Stimulated activated CD8-positive, alpha-beta memory T cell treated with anti-CD3 and anti-CD28 coated beads, Interleukin-7, amount 100 ng/mL, for 1 hour (primary cell): ENCODE data around the gene ORM2.
"Not testable (repeated sequence)": the region's sequence is repeated elsewhere in the genome, so short reads cannot be mapped to it uniquely, and the experiment has no call there.

Source experiments
- DNase-seq, 2 donors: peaks; one replicate each; pipeline ENCODE4 v3.0.0-alpha.2; 2020; ENCODE audit warnings: low read depth in 2 of 2

Gene ORM2

DNA sequence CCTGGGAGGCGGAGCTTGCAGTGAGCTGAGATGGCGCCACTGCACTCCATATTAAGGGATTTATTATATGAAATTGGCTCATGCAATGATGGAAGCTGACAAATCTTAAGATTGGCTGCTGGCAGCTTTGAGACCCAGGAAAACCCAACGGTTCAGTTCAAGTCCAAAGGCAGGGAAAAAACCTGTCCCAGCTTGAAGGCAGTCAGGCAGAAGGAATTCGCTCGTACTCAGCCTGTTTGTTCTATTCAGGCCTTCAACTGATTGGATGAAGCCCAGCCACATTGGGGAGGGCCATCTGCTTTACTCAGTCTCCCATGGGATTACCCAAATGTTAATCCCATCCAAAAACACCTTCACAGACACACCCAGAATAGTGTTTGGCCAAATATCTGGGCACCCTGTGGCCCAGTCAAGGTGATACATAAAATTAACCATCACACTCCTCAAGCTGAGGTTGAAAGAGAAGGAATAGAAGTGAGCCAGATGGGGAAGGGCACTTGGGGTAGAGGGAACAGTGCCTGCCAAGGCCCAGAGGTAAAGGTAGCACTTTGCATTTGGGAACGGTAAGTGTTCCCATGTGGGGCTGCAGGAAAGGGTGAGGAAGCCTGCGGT, 15.3 kb upstream of the ORM2 start:
- no peak for DNase-seq

DNA sequence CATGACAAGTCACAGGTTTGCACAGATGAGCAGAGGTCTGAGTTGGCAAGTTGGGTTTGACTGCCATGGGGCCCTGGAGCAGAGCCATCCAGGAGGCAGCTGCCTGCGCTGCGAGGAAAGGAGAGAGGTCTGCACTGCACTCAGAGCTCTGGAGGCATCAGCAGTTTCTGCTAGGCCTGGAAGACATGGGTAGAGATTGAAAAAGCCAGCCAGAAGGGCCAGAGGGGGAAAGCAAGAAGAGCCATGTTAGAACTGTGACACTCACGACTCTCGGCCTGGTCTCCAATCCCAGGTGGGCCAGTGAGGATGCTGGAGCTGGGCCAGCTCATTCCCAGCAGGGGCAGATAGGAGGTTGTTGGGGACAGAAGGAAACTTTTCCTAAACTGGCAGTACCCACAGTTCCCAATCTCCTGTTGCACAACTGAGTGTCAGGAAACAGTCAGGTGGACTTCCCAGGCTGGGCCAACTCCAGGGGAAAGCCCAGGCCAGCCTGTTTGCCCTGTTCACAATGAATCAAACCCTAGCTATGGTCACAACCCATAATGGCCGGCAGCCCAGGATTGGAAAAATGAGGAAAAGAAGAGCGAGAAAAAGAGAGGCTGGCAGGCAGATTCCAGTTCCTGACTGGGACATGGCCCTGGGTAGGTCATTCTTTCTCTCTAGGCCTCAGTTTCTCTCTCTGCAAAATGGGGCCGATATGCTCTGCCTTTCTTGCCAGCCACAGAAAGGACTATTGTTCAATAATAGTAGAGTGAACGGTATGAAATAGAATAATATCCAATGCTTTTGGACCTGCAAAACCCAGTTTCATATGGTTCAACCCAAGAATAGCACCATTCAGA, 14.6 kb upstream of the ORM2 start:
- no peak for DNase-seq

DNA sequence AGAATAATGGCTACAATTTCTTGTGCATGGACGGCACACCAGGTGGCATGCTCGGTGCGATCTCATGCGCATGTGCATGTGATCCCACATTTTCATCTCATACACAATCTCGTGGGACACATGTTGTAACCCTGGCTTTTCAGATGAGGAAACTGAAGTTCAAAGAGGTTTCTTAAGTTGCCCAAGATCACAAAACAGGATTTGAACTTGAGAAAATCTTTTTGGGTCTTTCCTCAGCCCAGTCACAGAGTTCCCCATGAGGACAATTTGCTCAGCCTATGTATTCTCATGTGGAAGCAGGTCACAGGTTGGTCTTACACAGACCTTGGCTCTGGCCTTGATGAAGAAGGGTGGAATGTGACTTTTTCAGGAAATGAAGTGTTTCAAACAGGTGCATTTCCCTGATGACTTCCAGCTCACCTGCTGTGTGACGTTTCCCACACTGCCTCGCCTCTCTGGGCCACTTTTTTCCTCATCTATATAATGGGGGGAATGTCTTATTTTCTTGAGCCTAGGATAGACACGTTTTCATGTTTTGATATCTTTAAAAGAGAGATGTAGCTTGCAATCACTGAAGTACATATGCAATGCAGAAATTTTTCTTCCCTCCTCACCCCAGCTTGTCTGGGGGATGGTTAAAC, 13.8 kb upstream of the ORM2 start:
- DNase-seq, result no peak

DNA sequence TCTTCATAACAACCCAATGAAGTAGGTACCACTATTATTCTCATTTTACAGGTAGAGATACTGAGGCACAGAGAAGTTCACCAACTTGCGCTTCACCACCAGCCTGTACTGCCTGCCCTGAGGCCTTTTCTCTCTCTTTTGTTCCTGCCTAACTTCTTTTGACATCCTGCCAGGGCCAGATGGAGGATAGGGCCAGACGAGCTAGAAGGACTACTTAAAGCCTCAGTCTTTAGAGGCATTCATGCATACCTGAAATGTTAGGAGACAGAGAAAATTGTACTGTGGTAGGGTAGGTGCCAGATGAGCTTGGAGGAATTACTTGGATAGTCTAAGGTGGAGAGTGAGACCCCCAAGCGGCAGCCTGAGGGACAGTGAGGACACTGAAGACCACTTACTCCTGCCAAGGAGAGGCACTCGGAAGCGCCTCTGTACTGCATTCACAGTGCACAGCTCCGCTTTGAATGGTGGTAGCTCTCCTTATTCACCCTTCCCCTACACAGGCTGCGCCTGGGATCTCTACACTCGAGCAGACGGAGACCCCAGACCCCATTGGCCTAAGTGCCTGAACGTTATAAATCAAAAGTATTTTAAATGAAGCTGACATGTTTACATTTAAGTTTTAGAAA, 13.0 kb upstream of the ORM2 start:
- no peak for DNase-seq

DNA sequence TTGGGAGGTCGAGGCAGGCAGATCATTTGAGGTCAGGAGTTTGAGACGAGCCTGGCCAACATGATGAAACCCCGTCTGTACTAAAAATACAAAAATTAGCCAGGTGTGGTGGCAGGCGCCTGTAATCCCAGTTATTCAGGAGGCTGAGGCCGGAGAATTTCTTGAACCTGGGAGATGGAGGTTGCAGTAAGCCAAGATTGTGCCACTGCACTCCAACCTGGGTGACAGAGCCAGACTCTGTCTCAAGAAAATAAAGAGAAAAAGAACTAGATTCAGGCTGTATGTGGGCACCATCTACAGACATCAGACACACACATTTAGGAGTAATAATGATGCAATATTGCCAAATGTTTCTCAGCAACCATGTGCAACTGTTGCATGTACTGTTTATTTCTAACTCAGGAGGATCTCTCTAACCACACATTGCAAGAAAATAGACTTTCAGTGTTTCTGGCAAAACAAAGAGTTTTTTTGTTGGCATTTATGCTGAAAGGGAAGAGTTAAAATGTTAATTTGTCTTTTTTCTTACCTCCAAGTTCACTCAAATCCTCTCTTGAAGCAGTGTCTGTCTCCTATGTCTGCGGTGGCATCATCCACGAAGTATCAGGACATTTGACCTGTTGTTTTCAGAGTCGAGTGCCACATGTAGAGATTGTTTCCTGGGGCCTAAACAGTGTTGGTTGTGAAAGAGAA, 11.9 kb upstream of the ORM2 start:
- no peak for DNase-seq

DNA sequence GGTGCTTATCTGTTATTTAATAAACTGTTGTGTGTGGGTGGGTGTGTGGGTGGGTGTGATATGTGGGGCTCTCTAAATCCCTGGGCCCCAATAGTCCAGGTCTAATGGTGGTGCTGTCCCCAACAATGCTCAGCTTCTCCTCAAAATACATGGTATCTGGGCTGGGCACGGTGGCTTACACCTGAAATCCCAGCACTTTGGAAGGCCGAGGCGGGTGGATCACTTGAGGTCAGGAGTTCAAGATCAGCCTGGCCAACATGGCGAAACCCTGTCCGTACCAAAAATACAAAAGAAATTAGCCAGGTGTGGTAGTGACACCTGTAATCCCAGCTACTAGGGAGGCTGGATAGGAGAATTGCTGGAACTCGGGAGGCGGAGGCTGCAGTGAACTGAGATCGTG, 11.3 kb upstream of the ORM2 start:
- DNase-seq, result no peak

DNA sequence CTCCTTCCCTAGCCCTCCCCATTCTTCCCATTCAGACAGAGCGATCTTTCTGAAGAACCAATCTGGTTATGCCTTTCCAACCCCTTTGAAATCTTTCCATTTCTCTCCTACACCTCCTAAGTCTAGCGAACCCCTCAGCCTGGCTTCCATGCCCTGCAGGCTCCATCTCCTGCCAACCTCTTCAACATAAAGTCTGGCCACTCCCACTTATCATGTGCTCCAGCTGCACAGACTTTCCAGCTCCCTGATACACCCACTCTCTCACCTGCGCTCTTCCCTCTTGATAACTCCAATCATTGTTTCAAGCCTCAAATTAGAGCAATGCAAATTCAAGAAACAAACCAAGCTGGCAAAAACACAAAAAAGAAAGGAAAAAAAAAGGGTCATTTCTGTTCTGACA, 10.5 kb upstream of the ORM2 start:
- DNase-seq, result no peak

DNA sequence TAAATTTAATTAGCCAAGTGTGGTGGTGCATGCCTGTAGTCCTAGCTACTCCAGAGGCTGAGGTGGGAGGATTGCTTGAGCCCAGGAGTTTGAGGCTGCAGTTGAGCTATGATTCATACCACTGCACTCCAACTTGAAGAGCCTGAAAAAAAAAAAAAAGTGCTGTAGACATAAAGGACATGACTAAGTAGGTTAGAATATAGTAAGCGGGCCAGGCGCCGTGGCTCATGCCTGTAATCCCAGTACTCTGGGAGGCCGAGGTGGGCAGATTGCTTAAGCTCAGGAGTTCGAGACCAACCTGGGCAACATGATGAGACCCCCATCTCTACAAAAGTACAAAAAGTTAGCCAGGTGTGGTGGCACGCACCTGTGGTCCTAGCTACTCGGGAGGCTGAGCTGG, 9.0 kb upstream of the ORM2 start:
- DNase-seq, result not testable (repeated sequence)

DNA sequence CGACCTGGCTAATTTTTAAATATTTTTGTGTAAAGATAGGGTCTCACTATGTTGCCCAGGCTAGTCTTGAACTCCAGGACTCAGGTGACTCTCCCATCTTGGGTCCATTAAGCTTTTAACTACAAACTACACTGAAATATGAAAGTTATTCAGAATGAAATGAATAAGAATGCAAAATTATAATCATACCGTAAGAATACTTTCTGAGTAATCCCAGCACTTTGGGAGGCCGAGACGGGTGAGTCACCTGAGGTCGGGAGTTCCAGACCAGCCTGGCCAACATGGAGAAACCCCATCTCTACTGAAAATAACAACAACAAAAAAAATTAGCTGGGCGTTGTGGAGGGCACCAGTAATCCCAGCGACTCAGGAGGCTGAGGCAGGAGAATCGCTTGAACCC, 7.9 kb upstream of the ORM2 start:
- DNase-seq, result no peak

DNA sequence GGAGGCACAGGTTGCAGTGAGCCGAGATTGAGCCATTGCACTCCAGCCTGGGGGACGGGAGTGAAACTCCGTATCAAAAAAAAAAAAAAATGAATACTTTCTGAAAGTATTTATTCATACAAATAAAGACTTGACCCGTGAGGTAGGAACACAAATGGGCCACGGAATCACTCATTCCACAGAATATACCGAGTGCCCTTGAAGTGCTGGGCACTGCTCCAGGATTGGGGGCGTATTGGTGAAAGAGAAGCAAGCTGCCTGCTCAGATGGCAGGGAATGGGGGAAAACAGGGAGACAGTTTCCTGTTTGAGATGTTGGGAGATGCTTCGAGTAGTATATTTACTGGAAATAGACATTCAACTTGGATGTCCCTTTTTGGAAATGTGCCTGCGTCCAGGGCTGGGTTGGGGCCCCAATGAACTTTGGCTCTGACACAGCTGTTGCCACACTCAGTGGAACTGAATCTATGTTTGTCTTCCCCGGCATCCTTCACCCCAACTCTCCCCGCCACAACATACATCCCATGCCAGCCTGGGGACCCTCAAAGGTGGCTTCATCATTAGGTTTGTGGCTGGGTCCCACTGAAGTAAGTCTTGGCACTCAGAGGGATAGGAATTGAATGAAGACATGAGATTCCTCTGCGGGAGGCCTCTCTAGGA, 7.4 kb upstream of the ORM2 start:
- DNase-seq, result not testable (repeated sequence)

DNA sequence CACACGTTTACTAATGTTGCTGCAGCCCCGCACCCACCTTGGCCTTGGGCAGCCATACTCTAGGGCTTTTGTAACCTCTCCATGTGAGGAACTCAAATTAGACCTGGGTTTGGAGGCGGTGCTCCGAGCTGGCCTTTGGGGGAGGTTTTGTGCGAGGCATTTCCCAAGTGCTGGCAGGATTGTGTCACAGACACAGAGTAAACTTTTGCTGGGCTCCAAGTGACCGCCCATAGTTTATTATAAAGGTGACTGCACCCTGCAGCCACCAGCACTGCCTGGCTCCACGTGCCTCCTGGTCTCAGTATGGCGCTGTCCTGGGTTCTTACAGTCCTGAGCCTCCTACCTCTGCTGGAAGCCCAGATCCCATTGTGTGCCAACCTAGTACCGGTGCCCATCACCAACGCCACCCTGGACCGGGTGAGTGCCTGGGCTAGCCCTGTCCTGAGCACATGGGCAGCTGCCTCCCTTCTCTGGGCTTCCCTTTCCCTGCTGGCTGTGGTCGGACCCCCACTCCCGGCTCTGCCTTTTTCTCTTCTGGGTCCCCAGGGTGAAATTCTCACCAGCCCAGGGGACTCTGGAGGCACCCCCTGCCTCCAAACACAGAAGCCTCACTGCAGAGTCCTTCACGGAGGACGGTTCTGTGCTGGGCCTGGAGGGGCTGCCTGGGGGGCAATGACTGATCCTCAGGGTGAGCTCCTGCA, 6.7 kb upstream of the ORM2 start, which contains the start of gene ORM1:
TSS of gene ORM1 (plus strand) at position 268 of the 701 bp plus-strand sequence. CDS start at position 304, 36 bp downstream.
- DNase-seq, result not testable (repeated sequence)

DNA sequence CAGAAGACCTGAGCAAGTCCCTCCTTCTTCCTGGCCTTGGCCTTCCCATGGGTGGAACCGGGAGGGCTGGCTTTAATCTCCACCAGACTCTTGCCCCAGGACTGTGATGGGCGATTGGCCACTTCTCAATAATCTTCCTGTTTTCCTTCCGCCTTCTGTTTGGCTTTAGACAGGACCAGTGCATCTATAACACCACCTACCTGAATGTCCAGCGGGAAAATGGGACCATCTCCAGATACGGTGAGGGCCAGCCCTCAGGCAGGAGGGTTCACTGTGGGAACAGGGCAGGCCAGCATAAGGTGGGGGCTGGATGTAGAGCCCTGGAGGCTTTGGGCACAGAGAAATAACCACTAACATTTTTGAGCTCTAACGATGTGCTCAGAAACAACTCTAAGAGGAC, 5.8 kb upstream of the ORM2 start:
- not testable (repeated sequence) for DNase-seq

DNA sequence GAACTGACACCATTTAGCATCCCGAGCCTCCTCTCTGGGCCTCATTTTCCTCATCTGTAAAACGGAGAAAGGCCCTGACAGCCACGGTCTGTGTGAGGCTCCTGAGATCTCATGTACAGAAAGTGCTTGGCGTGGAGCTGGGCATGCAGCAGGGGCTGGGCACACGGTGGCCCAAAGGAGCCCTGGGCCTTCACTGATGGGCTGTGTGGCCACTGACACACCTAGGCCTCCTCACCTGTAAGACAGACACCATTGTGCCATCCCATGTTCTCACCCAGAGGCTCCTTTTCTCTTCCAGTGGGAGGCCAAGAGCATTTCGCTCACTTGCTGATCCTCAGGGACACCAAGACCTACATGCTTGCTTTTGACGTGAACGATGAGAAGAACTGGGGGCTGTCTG, 5.2 kb upstream of the ORM2 start:
- DNase-seq, result no peak

DNA sequence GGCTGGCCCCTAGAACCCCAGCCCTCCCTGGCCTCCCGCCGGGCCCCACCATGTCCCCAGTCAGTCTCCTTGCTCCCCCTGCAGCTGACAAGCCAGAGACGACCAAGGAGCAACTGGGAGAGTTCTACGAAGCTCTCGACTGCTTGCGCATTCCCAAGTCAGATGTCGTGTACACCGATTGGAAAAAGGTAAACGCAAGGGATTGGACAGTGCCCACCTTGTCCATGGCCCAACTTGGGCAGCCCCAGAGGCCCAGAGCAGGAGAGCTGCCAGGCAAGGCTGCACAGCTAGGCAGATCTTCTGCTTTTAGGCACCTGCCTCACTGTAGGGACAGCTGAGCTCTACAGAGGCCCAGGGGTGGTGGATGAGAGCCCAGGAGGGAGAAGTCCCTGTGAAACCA, 4.7 kb upstream of the ORM2 start:
- DNase-seq, result not testable (repeated sequence)

DNA sequence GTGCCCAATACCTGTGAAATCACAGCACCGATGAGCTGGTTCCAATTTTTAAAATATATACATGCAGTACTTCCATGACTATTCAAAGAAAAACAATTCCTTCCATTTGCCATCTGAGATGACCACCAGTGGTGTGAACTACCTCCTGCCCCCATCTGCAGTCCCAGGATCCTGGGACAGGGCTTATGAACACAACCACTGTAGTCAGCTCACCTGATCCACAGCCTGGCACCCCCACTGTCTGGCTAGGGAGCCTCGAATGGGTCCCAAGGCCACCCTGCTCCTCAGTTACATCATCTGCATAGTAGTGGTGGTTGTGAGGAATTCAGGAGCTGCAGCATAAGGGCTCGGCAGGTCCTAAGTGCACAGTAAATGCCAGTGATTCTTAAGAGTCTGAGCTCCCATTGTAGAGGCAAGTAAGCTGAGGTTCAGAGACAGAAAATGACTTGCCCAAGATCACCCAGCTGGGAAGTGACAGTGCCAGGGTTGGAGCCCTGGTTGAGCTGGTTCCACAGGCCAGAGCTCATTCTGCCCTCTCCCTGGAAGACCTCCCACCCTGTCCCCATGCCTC, 3.9 kb upstream of the ORM2 start:
- DNase-seq, result not testable (repeated sequence)

DNA sequence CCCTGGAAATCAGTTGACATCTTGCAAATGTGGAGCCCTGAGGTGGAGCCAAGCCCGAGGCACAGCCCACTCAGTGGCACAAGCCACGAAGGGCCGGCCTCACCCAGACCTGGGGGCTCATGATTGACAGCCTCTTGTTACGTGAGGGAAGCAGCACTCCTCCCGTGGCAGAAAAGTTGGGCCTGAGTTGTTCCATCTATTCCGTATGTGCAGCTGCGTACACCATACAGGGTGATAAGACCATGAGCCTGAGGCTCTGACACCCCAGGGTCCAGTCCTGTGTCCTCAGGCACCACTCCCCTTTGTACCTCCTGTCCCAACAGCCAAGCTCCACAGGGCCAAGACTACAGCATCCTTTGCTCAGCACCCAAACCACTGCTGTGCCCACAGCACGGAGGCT, 1.9 kb upstream of the ORM2 start:
- no peak for DNase-seq

DNA sequence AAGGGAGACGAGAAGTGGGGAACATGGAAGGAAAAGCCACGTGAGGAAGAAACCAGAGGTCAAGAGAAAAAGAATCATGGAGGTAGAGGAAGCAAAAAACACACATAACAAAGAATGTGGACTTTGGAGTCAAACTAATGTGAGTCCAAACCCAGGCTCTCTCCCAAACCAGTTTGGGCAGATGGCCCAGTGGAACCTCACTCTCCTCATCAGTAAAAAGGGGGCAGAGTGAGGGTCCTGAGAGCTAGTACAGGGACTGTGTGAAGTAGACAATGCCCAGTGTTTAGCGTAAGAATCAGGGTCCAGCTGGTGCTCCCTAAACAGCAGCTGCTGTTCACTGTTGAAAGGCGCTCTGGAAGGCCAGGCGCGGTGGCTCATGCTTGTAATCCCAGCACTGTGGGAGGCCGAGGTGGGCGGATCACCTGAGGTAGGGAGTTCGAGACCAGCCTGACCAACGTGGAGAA, 1.3 kb upstream of the ORM2 start:
- DNase-seq, result not testable (repeated sequence)

DNA sequence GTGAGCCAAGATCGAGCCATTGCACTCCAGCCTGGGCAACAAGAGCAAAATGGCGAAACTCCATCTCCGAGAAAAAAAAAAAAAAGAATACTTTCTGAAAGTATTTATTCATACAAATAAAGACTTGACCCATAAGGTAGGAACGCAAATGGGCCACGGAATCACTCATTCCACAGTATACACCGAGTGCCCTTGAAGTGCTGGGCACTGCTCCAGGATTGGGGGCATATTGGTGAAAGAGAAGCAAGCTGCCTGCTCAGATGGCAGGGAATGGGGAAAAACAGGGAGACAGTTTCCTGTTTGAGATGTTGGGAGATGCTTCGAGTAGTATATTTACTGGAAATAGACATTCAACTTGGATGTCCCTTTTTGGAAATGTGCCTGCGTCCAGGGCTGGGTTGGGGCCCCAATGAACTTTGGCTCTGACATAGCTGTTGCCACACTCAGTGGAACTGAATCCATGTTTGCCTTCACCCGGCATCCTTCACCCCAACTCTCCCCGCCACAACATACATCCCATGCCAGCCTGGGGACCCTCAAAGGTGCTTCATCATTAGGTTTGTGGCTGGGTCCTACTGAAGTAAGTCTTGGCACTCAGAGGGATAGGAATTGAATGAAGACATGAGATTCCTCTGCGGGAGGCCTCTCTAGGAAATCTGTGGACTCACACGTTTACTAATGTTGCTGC, 588 bp upstream of the ORM2 start:
- not testable (repeated sequence) for DNase-seq

DNA sequence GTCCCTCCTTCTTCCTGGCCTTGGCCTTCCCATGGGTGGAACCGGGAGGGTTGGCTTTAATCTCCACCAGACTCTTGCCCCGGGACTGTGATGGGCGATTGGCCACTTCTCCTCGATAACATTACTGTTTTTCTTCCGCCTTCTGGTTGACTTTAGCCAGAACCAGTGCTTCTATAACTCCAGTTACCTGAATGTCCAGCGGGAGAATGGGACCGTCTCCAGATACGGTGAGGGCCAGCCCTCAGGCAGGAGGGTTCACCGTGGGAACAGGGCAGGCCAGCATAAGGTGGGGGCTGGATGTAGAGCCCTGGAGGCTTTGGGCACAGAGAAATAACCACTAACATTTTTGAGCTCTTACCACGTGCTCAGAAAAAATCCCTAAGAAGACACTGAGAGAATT, 967 bp downstream of the ORM2 start:
- no peak for DNase-seq
